ENCODE measurements around the gene EXOC2. TPM values are rescaled to one million over a fixed set of nuclear protein-coding genes. Genes with fewer than 3 reads are reported as not detected.

EXOC2 gene
- total RNA-seq, 3 donors from 2014 or later (not counting 1 experiment from before 2014, with no cell fraction given), result 22.1 to 30.8 (median 26.5) TPM

- Mint-ChIP-seq H3K9me3 (no peaks in the 10 kb centered on the region), H3K4me1 (no peaks in the 10 kb centered on the region), H3K27me3 (ENCODE audit: low read depth in 2 of 2) (peaks cover 30 to 54% of the 10 kb centered on the region in 2 donors), H3K4me3 (no peak overlapping the region), H3K27ac (no peak overlapping the region), H3K36me3 (no peaks in the 10 kb centered on the region)
- Histone ChIP-seq H3K9me3 (ENCODE audit: control insufficient read depth, insufficient read depth, low read length) (no peaks in the 10 kb centered on the region), H3K27ac (ENCODE audit: low read length) (no peak overlapping the region), H3K4me1 (ENCODE audit: control insufficient read depth, insufficient read depth, low read length) (no peaks in the 10 kb centered on the region), H3K27me3 (ENCODE audit: control insufficient read depth, insufficient read depth, low read length) (no peaks in the 10 kb centered on the region), H3K4me3 (ENCODE audit: low read length) (no peak overlapping the region), H3K36me3 (ENCODE audit: control insufficient read depth, insufficient read depth, low read length) (no peaks in the 10 kb centered on the region)
- no peak for ATAC-seq
- intact Hi-C loops (cut with micrococcal nuclease), result no loop called here
- TF ChIP-seq CTCF (IDR thresholded peaks at IDR 0.05), result no peak
- WGBS (ENCODE audit: insufficient coverage), result 88% methylated on average over 10 of the region's 10 CpGs
- no peak for DNase-seq
These were observed 36.8 kb upstream of the EXOC2 start for GRCh38 chr6:729606-730320.

GRCh38 chr6:727856-728255 lies 34.9 kb upstream of the EXOC2 start:
- intact Hi-C loops (cut with micrococcal nuclease), result no loop called here
- Histone ChIP-seq H3K27me3 (ENCODE audit: control insufficient read depth, insufficient read depth, low read length) (peaks cover 4% of the 10 kb centered on the region), H3K9me3 (ENCODE audit: control insufficient read depth, insufficient read depth, low read length) (no peaks in the 10 kb centered on the region), H3K4me3 (ENCODE audit: low read length) (no peak overlapping the region), H3K27ac (ENCODE audit: low read length) (no peak overlapping the region), H3K36me3 (ENCODE audit: control insufficient read depth, insufficient read depth, low read length) (no peaks in the 10 kb centered on the region), H3K4me1 (ENCODE audit: control insufficient read depth, insufficient read depth, low read length) (peaks cover 1% of the 10 kb centered on the region)
- no peak overlapping the region for H3K27ac Mint-ChIP-seq
- TF ChIP-seq CTCF (IDR thresholded peaks at IDR 0.05), result no peak
- H3K4me3 Mint-ChIP-seq, result no peak overlapping the region
- ATAC-seq, result no peak
- H3K36me3 Mint-ChIP-seq, result no peaks in the 10 kb centered on the region
- peaks cover 1 to 3% of the 10 kb centered on the region in 2 donors for H3K4me1 Mint-ChIP-seq
- H3K27me3 Mint-ChIP-seq (ENCODE audit: low read depth in 2 of 2), result peaks cover 24 to 59% of the 10 kb centered on the region in 2 donors
- H3K9me3 Mint-ChIP-seq, result no peaks in the 10 kb centered on the region
- WGBS (ENCODE audit: insufficient coverage), result 80% methylated on average over 2 of the region's 3 CpGs
- DNase-seq, result no peak

GRCh38 chr6:723540-723939 lies 30.6 kb upstream of the EXOC2 start:
- Histone ChIP-seq H3K36me3 (ENCODE audit: control insufficient read depth, insufficient read depth, low read length) (no peaks in the 10 kb centered on the region), H3K4me1 (ENCODE audit: control insufficient read depth, insufficient read depth, low read length) (peaks cover 8% of the 10 kb centered on the region), H3K27ac (ENCODE audit: low read length) (no peak overlapping the region), H3K27me3 (ENCODE audit: control insufficient read depth, insufficient read depth, low read length) (peaks cover 4% of the 10 kb centered on the region), H3K9me3 (ENCODE audit: control insufficient read depth, insufficient read depth, low read length) (no peaks in the 10 kb centered on the region), H3K4me3 (ENCODE audit: low read length) (no peak overlapping the region)
- whole genome bisulfite sequencing (ENCODE audit: insufficient coverage), result 94% methylated on average over 3 of the region's 3 CpGs
- H3K27ac Mint-ChIP-seq, result no peak overlapping the region
- DNase-seq (no peak), ATAC-seq (no peak)
- H3K27me3 Mint-ChIP-seq (ENCODE audit: low read depth in 2 of 2), result peaks cover 22 to 41% of the 10 kb centered on the region in 2 donors
- H3K9me3 Mint-ChIP-seq, result no peaks in the 10 kb centered on the region
- TF ChIP-seq CTCF (IDR thresholded peaks at IDR 0.05), result no peak
- H3K4me1 Mint-ChIP-seq, result peaks cover 11% of the 10 kb centered on the region in 2 donors
- no peak overlapping the region for H3K4me3 Mint-ChIP-seq
- intact Hi-C loops (cut with micrococcal nuclease), result loop anchor here (5.0 kb wide), 2 partner anchors 131 to 714 kb away; no protein-coding TSS in a partner anchor
- H3K36me3 Mint-ChIP-seq, result no peaks in the 10 kb centered on the region

All from natural killer cell (primary cell).